Measurements from ENCODE around the gene RABGAP1L.

Gene RABGAP1L

GRCh38 chr1:174344162-174344561 lies 184.8 kb downstream of the RABGAP1L start:
- TF ChIP-seq CTCF (IDR thresholded peaks at IDR 0.05; ENCODE audit: insufficient read depth, missing control alignments) = no peak
- DNase-seq (ENCODE audit: insufficient read length, low spot score) = no peak
- peak; percentile 85 for FAIRE-seq

GRCh38 chr1:174352117-174352516 lies 192.8 kb downstream of the RABGAP1L start:
- DNase-seq (ENCODE audit: insufficient read length, low spot score) = no peak
- FAIRE-seq = no peak
- TF ChIP-seq CTCF (IDR thresholded peaks at IDR 0.05; ENCODE audit: insufficient read depth, missing control alignments) = no peak

- FAIRE-seq = no peak
- TF ChIP-seq CTCF (IDR thresholded peaks at IDR 0.05; ENCODE audit: insufficient read depth, missing control alignments) = no peak
- DNase-seq (ENCODE audit: insufficient read length, low spot score) = no peak
These were observed 193.7 kb downstream of the RABGAP1L start for GRCh38 chr1:174352883-174353608.

GRCh38 chr1:174358344-174358743 lies 199.0 kb downstream of the RABGAP1L start:
- FAIRE-seq (no peak), DNase-seq (ENCODE audit: insufficient read length, low spot score) (no peak)
- TF ChIP-seq CTCF (IDR thresholded peaks at IDR 0.05; ENCODE audit: insufficient read depth, missing control alignments) = no peak

- peak; percentile 25 for FAIRE-seq
- no peak for DNase-seq (ENCODE audit: insufficient read length, low spot score)
These were observed 199.6 kb downstream of the RABGAP1L start for GRCh38 chr1:174358786-174359453.

GRCh38 chr1:174359454-174359805 lies 200.1 kb downstream of the RABGAP1L start:
- no peak for TF ChIP-seq CTCF (IDR thresholded peaks at IDR 0.05; ENCODE audit: insufficient read depth, missing control alignments)
- FAIRE-seq = no peak
- no peak for DNase-seq (ENCODE audit: insufficient read length, low spot score)

More at GRCh38 chr1:174358786-174359453, 199.6 kb downstream of the RABGAP1L start:
- no peak for TF ChIP-seq CTCF (IDR thresholded peaks at IDR 0.05; ENCODE audit: insufficient read depth, missing control alignments)
